Osteoblast (primary cell): Measurements from ENCODE around the gene SLC26A6. TPM values are rescaled to one million over a fixed set of nuclear protein-coding genes. Genes with fewer than 3 reads are reported as not detected.

Experiments
- DNase-seq: peaks from one replicate; pipeline ENCODE4 v3.0.0; 2011; ENCODE audit warnings: low spot score, mixed read lengths; ENCODE audit not compliant: insufficient read length; ENCODE audit errors: missing footprints
- H2AFZ ChIP-seq: 2 replicates; pipeline ENCODE4 v1.6.0; 2011; ENCODE audit warnings: mild to moderate bottlenecking, low read length
- H3K27ac ChIP-seq: 2 replicates; pipeline ENCODE4 v1.5.1; 2011; ENCODE audit warnings: mild to moderate bottlenecking, low read depth, low read length, moderate library complexity
- H3K27me3 ChIP-seq: 2 replicates; pipeline ENCODE4 v1.6.0; 2012; ENCODE audit warnings: mild to moderate bottlenecking, control low read depth, inconsistent platforms, low read length, moderate library complexity; ENCODE audit not compliant: insufficient read depth
- H3K36me3 ChIP-seq: 2 replicates; pipeline ENCODE4 v1.5.1; 2011; ENCODE audit warnings: mild to moderate bottlenecking, low read length, control low read depth, moderate library complexity; ENCODE audit not compliant: insufficient read depth
- H3K4me1 ChIP-seq: 2 replicates; pipeline ENCODE4 v1.5.1; 2011; ENCODE audit warnings: mild to moderate bottlenecking, low read length, control low read depth, moderate library complexity; ENCODE audit not compliant: insufficient read depth
- H3K4me2 ChIP-seq: 2 replicates; pipeline ENCODE4 v1.6.0; 2011; ENCODE audit warnings: mild to moderate bottlenecking, low read length; ENCODE audit not compliant: insufficient read depth
- H3K4me3 ChIP-seq: fragments of 200-600 bp; sonication (generic); 3 replicates; pipeline ENCODE4 v1.5.1; 2012; ENCODE audit warnings: mild to moderate bottlenecking, low read length, inconsistent platforms; ENCODE audit not compliant: insufficient read depth
- H3K79me2 ChIP-seq: 2 replicates; pipeline ENCODE4 v1.6.0; 2012; ENCODE audit warnings: mild to moderate bottlenecking, low read length, control low read depth, inconsistent platforms; ENCODE audit not compliant: insufficient read depth
- H3K9me3 ChIP-seq: 2 replicates; pipeline ENCODE4 v1.5.1; 2011; ENCODE audit warnings: low read depth, low read length, control low read depth
- H4K20me1 ChIP-seq: 2 replicates; pipeline ENCODE4 v1.6.0; 2012; ENCODE audit warnings: mild to moderate bottlenecking, low read length, control low read depth; ENCODE audit not compliant: insufficient read depth
- total RNA-seq: library from RNA; depleted of rRNA; stranded (reverse); fragments of >200 nt; gene quantifications from 2 replicates; pipeline ENCODE4 v1.2.3, GENCODE V29; 2012
- TF ChIP-seq, protein P1 (sequence below): IDR thresholded peaks from 2 replicates; pipeline ENCODE4 v1.5.1; 2011; ENCODE audit warnings: mild to moderate bottlenecking, low read depth, low read length, moderate library complexity; ENCODE audit errors: extremely low read depth

Gene SLC26A6
- total RNA-seq, 1 donor = 30.8 TPM

DNA sequence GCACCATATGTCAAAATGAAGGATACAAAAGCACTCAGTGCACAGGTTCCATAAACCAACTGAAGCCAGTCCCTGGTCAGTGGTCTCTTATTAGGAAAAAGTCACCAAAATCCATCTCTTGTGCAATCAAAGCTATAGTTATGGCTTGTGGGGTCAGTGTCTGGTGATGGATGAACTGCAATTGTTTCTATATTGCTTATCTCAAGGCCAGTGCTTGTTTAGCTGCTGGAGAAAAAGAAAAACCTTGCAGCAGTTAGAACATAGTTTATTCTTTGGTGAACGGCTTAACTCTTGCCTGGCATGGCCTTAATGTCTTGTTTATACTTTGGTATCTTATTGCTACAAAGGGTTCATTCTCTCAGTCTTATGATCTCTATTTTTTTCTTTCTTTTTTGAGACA is 23.0 kb downstream of the SLC26A6 start:
- peaks cover 23% of the 10 kb centered on the region for H3K79me2 ChIP-seq
- peaks cover 18% of the 10 kb centered on the region for H3K4me1 ChIP-seq
- H3K27me3 ChIP-seq = no peaks in the 10 kb centered on the region
- TF ChIP-seq, protein P1, sequence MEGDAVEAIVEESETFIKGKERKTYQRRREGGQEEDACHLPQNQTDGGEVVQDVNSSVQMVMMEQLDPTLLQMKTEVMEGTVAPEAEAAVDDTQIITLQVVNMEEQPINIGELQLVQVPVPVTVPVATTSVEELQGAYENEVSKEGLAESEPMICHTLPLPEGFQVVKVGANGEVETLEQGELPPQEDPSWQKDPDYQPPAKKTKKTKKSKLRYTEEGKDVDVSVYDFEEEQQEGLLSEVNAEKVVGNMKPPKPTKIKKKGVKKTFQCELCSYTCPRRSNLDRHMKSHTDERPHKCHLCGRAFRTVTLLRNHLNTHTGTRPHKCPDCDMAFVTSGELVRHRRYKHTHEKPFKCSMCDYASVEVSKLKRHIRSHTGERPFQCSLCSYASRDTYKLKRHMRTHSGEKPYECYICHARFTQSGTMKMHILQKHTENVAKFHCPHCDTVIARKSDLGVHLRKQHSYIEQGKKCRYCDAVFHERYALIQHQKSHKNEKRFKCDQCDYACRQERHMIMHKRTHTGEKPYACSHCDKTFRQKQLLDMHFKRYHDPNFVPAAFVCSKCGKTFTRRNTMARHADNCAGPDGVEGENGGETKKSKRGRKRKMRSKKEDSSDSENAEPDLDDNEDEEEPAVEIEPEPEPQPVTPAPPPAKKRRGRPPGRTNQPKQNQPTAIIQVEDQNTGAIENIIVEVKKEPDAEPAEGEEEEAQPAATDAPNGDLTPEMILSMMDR = no peak
- H3K4me2 ChIP-seq = no peak overlapping the region
- H3K9me3 ChIP-seq = peaks cover 2% of the 10 kb centered on the region
- H3K27ac ChIP-seq = no peak overlapping the region
- H4K20me1 ChIP-seq = no peaks in the 10 kb centered on the region
- DNase-seq = no peak
- H3K4me3 ChIP-seq = no peak overlapping the region
- H2AFZ ChIP-seq = no peak overlapping the region
- H3K36me3 ChIP-seq = no peaks in the 10 kb centered on the region

DNA sequence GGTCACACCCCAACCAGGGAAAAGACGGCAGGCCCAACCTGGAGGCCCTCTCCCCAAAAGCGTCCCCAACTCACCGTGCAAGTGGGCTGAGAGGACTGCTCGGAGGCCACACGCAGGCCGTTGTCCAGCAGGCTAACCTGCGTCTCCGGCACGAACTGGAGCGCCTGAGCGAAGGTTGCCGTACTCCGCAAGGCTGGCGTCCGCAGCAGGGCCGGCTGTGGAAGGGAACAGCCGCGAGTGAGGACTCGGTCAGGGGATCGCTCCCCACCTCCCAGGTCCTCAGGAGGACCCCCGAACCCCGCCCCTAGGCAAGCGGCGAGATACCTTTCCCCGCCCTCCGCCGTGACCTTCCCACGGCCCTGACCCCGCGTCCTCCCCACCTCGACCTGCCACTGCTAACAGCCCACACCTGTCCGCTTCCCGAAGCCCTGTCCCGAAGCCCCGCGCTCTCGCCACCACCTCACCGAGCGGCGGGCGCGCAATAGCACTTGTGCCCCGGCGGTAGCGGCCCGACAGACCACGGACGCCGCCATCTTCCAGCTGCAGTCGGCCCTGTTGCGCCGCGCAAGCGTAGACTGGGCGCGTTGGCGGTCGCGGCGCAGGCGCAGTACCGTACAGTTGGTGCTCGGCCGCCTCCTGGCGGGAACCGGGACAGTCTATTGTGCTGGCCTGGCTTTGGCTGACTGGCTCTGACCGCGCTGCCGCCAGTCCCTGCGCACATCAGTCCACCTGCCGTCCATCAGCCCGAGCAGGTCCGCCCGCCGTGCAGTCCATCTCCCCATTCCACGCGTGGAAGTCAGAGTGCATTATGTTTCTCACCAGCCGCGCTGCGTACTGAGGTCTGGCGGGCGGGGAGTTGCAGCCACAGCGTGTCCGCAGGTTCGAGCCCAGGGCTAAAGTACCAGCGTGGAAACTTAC is 25.9 kb downstream of the SLC26A6 start, which contains the start of gene UQCRC1:
Gene UQCRC1 (minus strand): TSS at position 559 of the 918 bp plus-strand sequence. CDS start 26 bp downstream, at position 533.
- H3K36me3 ChIP-seq = peaks cover 20% of the 10 kb centered on the region
- no peaks in the 10 kb centered on the region for H3K27me3 ChIP-seq
- H3K79me2 ChIP-seq = peaks cover 38% of the 10 kb centered on the region
- H3K4me3 ChIP-seq = peak within 1 kb of the TSS; percentile 97
- peaks cover 9% of the 10 kb centered on the region for H4K20me1 ChIP-seq
- H2AFZ ChIP-seq = peak within 1 kb of the TSS; percentile 95
- TF ChIP-seq, protein P1 = peak; percentile 62
- H3K9me3 ChIP-seq = no peaks in the 10 kb centered on the region
- H3K4me2 ChIP-seq = peak within 1 kb of the TSS; percentile 94
- peaks cover 15% of the 10 kb centered on the region for H3K4me1 ChIP-seq
- H3K27ac ChIP-seq = peak within 1 kb of the TSS; percentile 65
- DNase-seq = peak; percentile 99

DNA sequence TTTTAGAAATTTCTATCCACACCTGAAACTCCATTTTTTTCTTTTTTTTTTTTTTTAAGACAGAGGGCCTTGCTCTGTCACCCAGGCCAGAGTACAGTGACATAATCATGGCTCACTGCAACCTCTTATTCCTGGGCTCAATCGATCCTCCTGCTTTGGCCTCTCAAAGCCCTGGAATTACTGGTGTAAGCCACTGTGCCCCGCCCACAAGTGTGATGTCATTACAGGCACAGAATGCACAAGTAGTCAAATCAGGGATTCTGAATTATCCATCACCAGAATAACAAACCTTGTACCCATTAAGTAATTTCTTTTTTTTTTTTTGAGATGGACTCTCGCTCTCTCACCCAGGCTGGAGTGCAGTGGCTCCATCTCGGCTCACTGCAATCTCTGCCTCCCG is 27.7 kb downstream of the SLC26A6 start:
- peak; percentile 19 for DNase-seq
- no peak overlapping the region for H3K27ac ChIP-seq
- TF ChIP-seq, protein P1 = no peak
- H3K9me3 ChIP-seq = no peaks in the 10 kb centered on the region
- H3K79me2 ChIP-seq = peaks cover 40% of the 10 kb centered on the region
- peaks cover 9% of the 10 kb centered on the region for H3K4me1 ChIP-seq
- no peak overlapping the region for H3K4me2 ChIP-seq
- no peak overlapping the region for H3K4me3 ChIP-seq
- peaks cover 15% of the 10 kb centered on the region for H4K20me1 ChIP-seq
- H3K27me3 ChIP-seq = no peaks in the 10 kb centered on the region
- H2AFZ ChIP-seq = no peak overlapping the region
- H3K36me3 ChIP-seq = peaks cover 37% of the 10 kb centered on the region

GRCh38 chr3:48601622-48601994 is 33.7 kb downstream of the SLC26A6 start:
- no peak overlapping the region for H3K4me3 ChIP-seq
- DNase-seq = peak; percentile 53
- no peaks in the 10 kb centered on the region for H3K27me3 ChIP-seq
- no peak overlapping the region for H3K4me2 ChIP-seq
- TF ChIP-seq, protein P1 = no peak
- H4K20me1 ChIP-seq = peaks cover 27% of the 10 kb centered on the region
- no peaks in the 10 kb centered on the region for H3K9me3 ChIP-seq
- no peak overlapping the region for H3K27ac ChIP-seq
- peaks cover 22% of the 10 kb centered on the region for H3K4me1 ChIP-seq
- peaks cover 17% of the 10 kb centered on the region for H3K79me2 ChIP-seq
- H3K36me3 ChIP-seq = peaks cover 80% of the 10 kb centered on the region
- H2AFZ ChIP-seq = no peak overlapping the region
